ENCODE data around the gene PKNOX2. TPM values are rescaled to one million over a fixed set of nuclear protein-coding genes. Genes with fewer than 3 reads are reported as not detected.

The PKNOX2 gene
- polyA plus RNA-seq, 3 donors = 11.6 to 14.9 (median 12.0) TPM

GRCh38 chr11:125330462-125331325 lies 166.1 kb downstream of the PKNOX2 start:
- DNase-seq (ENCODE audit: low read depth in 3 of 3, low spot score in 2 of 3) = no peak

- DNase-seq (ENCODE audit: low read depth in 3 of 3, low spot score in 2 of 3) = no peak
These were observed 166.9 kb downstream of the PKNOX2 start for GRCh38 chr11:125331357-125332035.

GRCh38 chr11:125332821-125333220 lies 168.3 kb downstream of the PKNOX2 start:
- no peak for DNase-seq (ENCODE audit: low read depth in 3 of 3, low spot score in 2 of 3)

- no peak for DNase-seq (ENCODE audit: low read depth in 3 of 3, low spot score in 2 of 3)
These were observed 169.0 kb downstream of the PKNOX2 start for GRCh38 chr11:125333354-125334073.

- no peak for DNase-seq (ENCODE audit: low read depth in 3 of 3, low spot score in 2 of 3)
These were observed 170.6 kb downstream of the PKNOX2 start for GRCh38 chr11:125335106-125335505.

DNA sequence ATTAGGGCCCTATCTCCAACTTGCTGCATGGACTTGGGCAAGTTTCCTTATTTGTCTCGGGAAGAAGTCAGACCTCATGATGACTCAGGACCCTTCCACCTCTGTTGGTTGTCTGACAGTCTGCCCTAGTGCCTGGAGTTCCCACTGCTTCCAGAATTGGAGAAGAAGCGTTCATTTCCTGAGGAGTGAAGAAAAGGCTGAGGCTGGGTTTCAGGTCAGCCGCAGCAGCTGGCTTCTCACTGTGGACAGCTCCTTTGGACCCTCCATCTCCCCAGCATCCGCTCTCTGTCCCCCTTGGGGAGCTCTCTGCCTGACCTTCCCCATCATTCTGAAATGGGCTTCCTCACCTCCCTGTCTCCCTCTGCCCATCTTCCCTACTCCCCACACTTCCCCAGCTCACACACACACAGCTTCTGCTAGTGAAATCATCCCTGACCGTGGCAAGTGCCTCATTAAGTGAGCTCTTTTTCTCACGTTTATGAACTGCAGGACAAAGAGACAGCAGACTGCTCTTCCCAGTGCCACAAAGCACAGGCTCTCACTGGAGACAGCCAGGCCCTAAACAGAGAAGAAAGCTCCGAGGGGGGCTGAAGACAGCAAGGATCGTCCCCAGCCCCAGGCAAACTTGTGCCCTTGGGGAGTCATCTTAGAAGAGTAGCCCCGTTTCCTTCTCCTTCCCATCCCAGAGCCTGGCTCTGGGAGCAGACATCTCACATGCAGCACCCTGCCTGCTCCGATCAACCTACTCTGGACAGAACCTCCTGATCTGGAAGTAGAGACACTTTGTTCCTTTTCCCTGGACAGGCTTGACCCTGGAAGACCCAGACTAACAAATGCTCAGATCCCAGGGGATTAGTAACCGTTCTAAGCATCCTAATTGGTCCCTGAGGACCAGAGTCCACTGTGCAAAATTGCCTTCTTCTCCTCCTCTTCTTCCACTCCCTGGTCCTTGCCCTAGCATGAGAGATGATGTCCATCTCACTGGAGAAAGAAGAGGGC lies 173.6 kb downstream of the PKNOX2 start:
- no peak for DNase-seq (ENCODE audit: low read depth in 3 of 3, low spot score in 2 of 3)

GRCh38 chr11:125338886-125339811 lies 174.6 kb downstream of the PKNOX2 start:
- no peak for DNase-seq (ENCODE audit: low read depth in 3 of 3, low spot score in 2 of 3)

- DNase-seq (ENCODE audit: low read depth in 3 of 3, low spot score in 2 of 3) = no peak
These were observed 177.1 kb downstream of the PKNOX2 start for GRCh38 chr11:125341676-125342075.

- no peak for DNase-seq (ENCODE audit: low read depth in 3 of 3, low spot score in 2 of 3)
These were observed 177.9 kb downstream of the PKNOX2 start for GRCh38 chr11:125342281-125342930.

DNA sequence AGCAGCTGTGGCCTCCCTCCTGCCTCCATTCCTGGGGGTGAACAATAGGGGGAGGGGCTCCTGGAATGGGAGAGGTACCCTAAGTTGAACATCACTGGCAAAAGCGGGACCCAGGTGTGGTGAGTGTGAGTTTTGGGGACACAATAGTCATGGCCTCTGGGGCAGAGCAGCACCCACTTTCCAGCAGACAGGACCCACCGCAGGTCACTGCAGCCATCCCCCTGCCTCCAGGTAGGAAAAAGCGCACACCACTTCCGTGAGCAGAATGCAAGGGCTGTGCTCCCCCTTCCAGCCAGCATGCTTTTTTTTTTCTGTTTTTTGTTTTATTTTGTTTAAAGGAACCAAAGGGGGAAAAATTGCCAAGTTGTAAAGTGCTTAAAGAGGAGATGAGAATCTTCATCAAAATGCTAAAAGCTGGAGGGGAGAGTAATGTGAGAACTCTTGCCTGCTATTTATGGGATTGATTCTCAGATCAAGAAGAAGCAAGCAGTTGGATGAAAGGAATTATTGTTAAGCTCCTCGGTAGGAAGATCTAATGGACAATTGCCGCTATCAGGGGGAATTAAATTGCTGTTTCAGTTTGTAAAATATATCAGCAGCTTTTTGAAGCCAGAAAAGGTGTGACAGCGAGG lies 178.7 kb downstream of the PKNOX2 start:
- DNase-seq (ENCODE audit: low read depth in 3 of 3, low spot score in 2 of 3) = no peak

GRCh38 chr11:125343718-125344131 lies 179.2 kb downstream of the PKNOX2 start:
- no peak for DNase-seq (ENCODE audit: low read depth in 3 of 3, low spot score in 2 of 3)

- DNase-seq (ENCODE audit: low read depth in 3 of 3, low spot score in 2 of 3) = no peak
These were observed 180.4 kb downstream of the PKNOX2 start for GRCh38 chr11:125344846-125345420.

- peak; percentile 64 to 71 (median 65) for DNase-seq (ENCODE audit: low read depth in 3 of 3, low spot score in 2 of 3)
These were observed 181.0 kb downstream of the PKNOX2 start for GRCh38 chr11:125345421-125346178.

DNA sequence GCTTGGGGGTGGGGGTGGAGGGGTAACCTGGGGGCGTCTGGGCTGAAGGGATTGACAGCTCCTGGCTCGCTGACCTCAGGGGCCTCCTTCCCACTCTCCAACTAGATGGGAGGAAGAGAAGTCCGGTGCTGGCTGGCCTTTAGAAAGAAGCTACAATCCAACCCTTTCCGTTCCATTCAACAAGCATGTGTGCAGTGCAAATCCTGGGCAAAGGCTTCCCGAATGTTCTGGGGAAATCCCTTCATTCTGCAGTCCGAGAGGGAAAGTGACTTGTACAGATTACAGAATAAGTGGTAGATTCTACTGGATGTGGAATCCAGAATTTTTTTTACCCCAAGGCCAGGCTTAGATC lies 181.6 kb downstream of the PKNOX2 start:
- DNase-seq (ENCODE audit: low read depth in 3 of 3, low spot score in 2 of 3) = no peak

DNA sequence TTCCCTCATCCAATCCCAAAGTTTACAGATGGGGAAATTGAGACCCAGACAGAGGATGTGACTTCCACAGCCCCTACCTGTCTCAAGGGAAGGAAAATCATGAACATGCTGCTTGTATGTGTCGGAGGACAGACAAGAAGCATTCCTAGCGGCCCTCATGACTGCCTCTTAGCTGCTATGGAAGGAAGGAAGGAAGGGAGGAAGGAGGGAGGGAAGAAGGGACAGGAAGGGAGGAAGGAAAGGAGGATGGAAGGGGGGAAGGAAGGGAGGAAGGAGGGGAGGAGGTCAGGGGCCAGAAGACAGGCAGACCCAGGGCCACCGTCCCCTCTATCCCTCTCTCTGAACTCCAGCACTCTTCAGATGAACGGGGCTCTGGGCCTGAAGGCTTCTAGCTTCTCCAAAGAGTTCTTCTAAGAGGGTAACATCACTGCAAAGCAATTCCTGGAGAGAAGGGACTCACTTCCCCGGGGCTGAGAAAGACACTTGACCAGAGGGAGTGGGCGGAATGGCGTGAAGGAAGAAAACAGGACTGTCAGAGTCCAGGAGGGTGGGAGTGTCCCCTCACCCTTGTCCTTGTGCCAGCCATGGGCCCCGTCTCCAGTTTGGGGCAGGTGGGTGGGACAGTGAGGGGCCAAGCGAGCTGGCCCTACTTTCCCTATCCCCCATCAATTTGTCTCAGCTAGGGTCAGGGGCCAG lies 182.2 kb downstream of the PKNOX2 start:
- DNase-seq (ENCODE audit: low read depth in 3 of 3, low spot score in 2 of 3) = no peak

- DNase-seq (ENCODE audit: low read depth in 3 of 3, low spot score in 2 of 3) = no peak
These were observed 182.7 kb downstream of the PKNOX2 start for GRCh38 chr11:125347261-125347585.

All from right renal cortex interstitium (tissue), 3 donors.